Measurements from ENCODE around the gene TNS4. TPM values are rescaled to one million over a fixed set of nuclear protein-coding genes. Genes with fewer than 3 reads are reported as not detected.
A peak's percentile ranks its signal among the peaks of the same experiment; 100 is the strongest.

Gene TNS4
- total and polyA plus RNA-seq, 2 of the 4 experiments (the other 2 are of a cell fraction) = not detected

- H3K79me1 ChIP-seq (ENCODE audit: low read depth in 1 of 2, low read length in 2 of 2) = peaks cover 0 to 13% of the 10 kb centered on the region in 2 experiments; a peak in 3 of 4 replicates
- H3K9me1 ChIP-seq (ENCODE audit: insufficient read depth, low read length) = peaks cover 31% of the 10 kb centered on the region
- peak overlapping the region; percentile 74 for H2BK5ac ChIP-seq (ENCODE audit: low read depth, low read length, poor library complexity, severe bottlenecking)
- H3K4ac ChIP-seq (ENCODE audit: low read depth, low read length) = peak overlapping the region; percentile 97
- H3K36me3 ChIP-seq (ENCODE audit: control insufficient read depth, insufficient read depth, low read length) = no peaks in the 10 kb centered on the region
- BruUV-seq (replicated peaks) = no TSS peak
- 0 out of 2 replicates have a peak overlapping the region, but pooled peaks have one; percentile 19 for H3K56ac ChIP-seq (ENCODE audit: extremely low read depth, insufficient read depth, low read length)
- H4K5ac ChIP-seq (ENCODE audit: low read depth, low read length) = peak overlapping the region; percentile 93
- H3K27ac ChIP-seq (ENCODE audit: insufficient read depth, low read length) = peak overlapping the region; percentile 49
- H4K8ac ChIP-seq (ENCODE audit: low read depth in 2 of 2, low read length in 2 of 2) = peak overlapping the region; percentile 87 to 97
- H3K4me3 ChIP-seq (ENCODE audit: insufficient read depth, low read depth, low read length) = no peak overlapping the region
- in situ Hi-C loops (cut with MboI; ENCODE audit: low sequenced_read_pairs) (no loop called here), intact Hi-C loops (cut with micrococcal nuclease) (no loop called here), dilution Hi-C loops (cut with HindIII; ENCODE audit: low sequenced_read_pairs, unreplicated experiment) (no loop called here)
- no peak overlapping the region; the same call in 1 of the 2 replicates for H3K23ac ChIP-seq (ENCODE audit: low read depth, low read length)
- CTCF ChIA-PET = interaction anchor here (1.1 to 1.3 kb wide), 4 partner anchors 14 to 48 kb away, joined by 3 to 6 read pairs (median 3); no protein-coding TSS in a partner anchor
- peak overlapping the region; percentile 96 for H2BK120ac ChIP-seq (ENCODE audit: low read depth, low read length)
- H3K18ac ChIP-seq (ENCODE audit: low read depth, low read length) = peak overlapping the region; percentile 59
- ATAC-seq (ENCODE audit: low read depth) (no peak), DNase-seq (no peak)
- H3K4me2 ChIP-seq (ENCODE audit: low read depth, low read length) = no peak overlapping the region
- POLR2A ChIA-PET (ENCODE audit: unreplicated experiment) = interaction anchor here (1.0 kb wide), 1 partner anchor 58 kb away, joined by 3 read pairs; no protein-coding TSS in a partner anchor
- TF ChIP-seq SMC3 (IDR thresholded peaks at IDR 0.05; ENCODE audit: low read depth, low read length) = no peak
- TF ChIP-seq MAZ (IDR thresholded peaks at IDR 0.05; ENCODE audit: borderline replicate concordance, low read depth, low read length) = no peak
- TF ChIP-seq FOS (IDR thresholded peaks at IDR 0.05; ENCODE audit: low read depth, low read length) = no peak
- no peak for TF ChIP-seq MAFK (IDR thresholded peaks at IDR 0.05; ENCODE audit: low read depth, low read length)
- no peak for TF ChIP-seq CTCF (conservative IDR thresholded peaks at IDR 0.05; ENCODE audit: low read depth, low read length)
- WGBS, 2 experiments (ENCODE audit: extremely low coverage in 2 of 2, insufficient read length in 1 of 2) = 80% methylated on average over 1 of the region's 2 CpGs; no CpG with 5 or more reads in 1 of the 2 experiments
- peaks cover 37% of the 10 kb centered on the region for H3K4me1 ChIP-seq (ENCODE audit: control insufficient read depth, insufficient read depth, low read length)
- H2BK20ac ChIP-seq (ENCODE audit: low read depth, low read length) = peak overlapping the region; percentile 88
- H3K9me3 ChIP-seq (ENCODE audit: control insufficient read depth, insufficient read depth, low read length) = no peaks in the 10 kb centered on the region
- peak overlapping the region; percentile 41 for H3K9ac ChIP-seq (ENCODE audit: low read depth, low read length)
- peak overlapping the region; percentile 96 for H4K91ac ChIP-seq (ENCODE audit: insufficient read depth, low read depth, low read length)
- peak overlapping the region; percentile 78 for H2BK15ac ChIP-seq (ENCODE audit: low read depth, low read length)
- H2AK5ac ChIP-seq (ENCODE audit: low read depth, low read length) = peak overlapping the region; percentile 98; the same call in 1 of the 2 replicates
- H2AFZ ChIP-seq (replicated peaks; ENCODE audit: low read length, poor library complexity) = peak overlapping the region; percentile 90
- H3K27me3 ChIP-seq (ENCODE audit: control insufficient read depth, insufficient read depth, low read length) = no peaks in the 10 kb centered on the region
- no peaks in the 10 kb centered on the region for H4K20me1 ChIP-seq (ENCODE audit: insufficient read depth, low read length)
- peak overlapping the region; percentile 90 for H2AK9ac ChIP-seq (replicated peaks; ENCODE audit: low read depth, low read length, poor library complexity)
- peak overlapping the region; percentile 87 for H3K14ac ChIP-seq (replicated peaks; ENCODE audit: low read depth, low read length)
Observed at GRCh38 chr17:40490982-40491381, 10.4 kb downstream of the TNS4 start.
